Limb (tissue), 2 donors: ENCODE measurements around the gene AKT2.

Experiments used
- DNase-seq, 2 donors: peaks; one replicate each; pipeline ENCODE4 v3.0.0-alpha.2; 2016; ENCODE audit errors: extremely low spot score in 2 of 2

Gene AKT2

GRCh38 chr19:40191836-40192646 lies 93.1 kb downstream of the AKT2 start:
- peak; percentile 2 to 63 for DNase-seq

- peak; percentile 50 to 89 for DNase-seq
Observed at GRCh38 chr19:40190891-40191835, 94.0 kb downstream of the AKT2 start, which contains the start of gene MAP3K10. MAP3K10 (plus strand) TSS chr19:40191426; CDS start chr19:40192032, 606 bp downstream.

GRCh38 chr19:40184273-40184672 lies 100.9 kb downstream of the AKT2 start:
- no peak for DNase-seq
